SJCRH30 (cell line): Measurements from ENCODE around the gene TNS2. TPM values are rescaled to one million over a fixed set of nuclear protein-coding genes. Genes with fewer than 3 reads are reported as not detected.
"Not testable (repeated sequence)": the region's sequence is repeated elsewhere in the genome, so short reads cannot be mapped to it uniquely, and the experiment has no call there.

ENCODE experiments used
- DNase-seq, 2 experiments: peaks; one replicate each; pipeline ENCODE4 v3.0.0-alpha.2; 2015 to 2020
- H3K27ac ChIP-seq: fragments of 250-450 bp; sonication (Bioruptor Pico); 2 replicates; pipeline ENCODE4 v1.5.1; 2020; ENCODE audit warnings: mild to moderate bottlenecking, moderate library complexity
- H3K27me3 ChIP-seq: fragments of 250-450 bp; sonication (Bioruptor Pico); 2 replicates; pipeline ENCODE4 v1.5.1; 2020; ENCODE audit warnings: mild to moderate bottlenecking, moderate library complexity
- H3K36me3 ChIP-seq: fragments of 250-450 bp; sonication (Bioruptor Pico); 2 replicates; pipeline ENCODE4 v1.5.1; 2020; ENCODE audit warnings: mild to moderate bottlenecking, moderate library complexity
- H3K4me1 ChIP-seq: fragments of 250-450 bp; sonication (Bioruptor Pico); 2 replicates; pipeline ENCODE4 v1.5.1; 2020; ENCODE audit warnings: mild to moderate bottlenecking, moderate library complexity
- H3K4me3 ChIP-seq: fragments of 250-450 bp; sonication (Bioruptor Pico); 2 replicates; pipeline ENCODE4 v1.5.1; 2020; ENCODE audit warnings: mild to moderate bottlenecking, moderate library complexity
- H3K9me3 ChIP-seq: fragments of 250-450 bp; sonication (Bioruptor Pico); replicated peaks from 2 replicates; pipeline ENCODE4 v1.5.1; 2020; ENCODE audit warnings: mild to moderate bottlenecking, moderate library complexity
- total RNA-seq: library from RNA; depleted of rRNA; stranded (reverse); fragments of >200 nt; shearing (Covaris generic); gene quantifications from 2 replicates; pipeline ENCODE4 v1.2.3, GENCODE V29; 2014

The TNS2 gene
- total RNA-seq, 1 experiment from 2014 or later = 16.1 TPM

DNA sequence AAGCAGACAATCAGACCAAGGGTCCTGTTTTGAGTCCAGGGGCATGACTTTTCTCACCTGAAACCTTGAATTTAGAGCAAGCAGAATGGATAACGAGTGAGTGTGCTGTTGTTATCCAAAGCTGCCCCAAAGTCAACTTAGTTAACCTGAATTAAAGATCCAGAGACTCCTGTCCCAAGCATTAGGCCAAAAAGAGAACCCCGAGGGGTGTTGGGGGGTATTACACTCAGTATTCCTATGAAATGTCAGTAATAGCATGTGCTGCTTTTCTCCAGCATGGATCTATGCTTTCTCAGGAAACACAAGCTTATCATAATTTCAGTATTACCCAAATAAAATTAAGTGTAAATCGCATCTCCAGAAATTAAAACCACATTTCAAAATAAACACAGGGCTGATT lies 24.6 kb upstream of the TNS2 start:
- no peaks in the 10 kb centered on the region for H3K9me3 ChIP-seq
- no peaks in the 10 kb centered on the region for H3K4me1 ChIP-seq
- H3K27ac ChIP-seq = no peak overlapping the region
- no peaks in the 10 kb centered on the region for H3K27me3 ChIP-seq
- no peak for DNase-seq
- H3K4me3 ChIP-seq = no peak overlapping the region
- peaks cover 91% of the 10 kb centered on the region for H3K36me3 ChIP-seq

GRCh38 chr12:53027014-53027413 lies 22.9 kb upstream of the TNS2 start:
- H3K4me3 ChIP-seq, DNase-seq, H3K27ac ChIP-seq, H3K27me3 ChIP-seq, H3K9me3 ChIP-seq, H3K4me1 ChIP-seq: not testable (repeated sequence)
- H3K36me3 ChIP-seq = peaks cover 91% of the 10 kb centered on the region

DNA sequence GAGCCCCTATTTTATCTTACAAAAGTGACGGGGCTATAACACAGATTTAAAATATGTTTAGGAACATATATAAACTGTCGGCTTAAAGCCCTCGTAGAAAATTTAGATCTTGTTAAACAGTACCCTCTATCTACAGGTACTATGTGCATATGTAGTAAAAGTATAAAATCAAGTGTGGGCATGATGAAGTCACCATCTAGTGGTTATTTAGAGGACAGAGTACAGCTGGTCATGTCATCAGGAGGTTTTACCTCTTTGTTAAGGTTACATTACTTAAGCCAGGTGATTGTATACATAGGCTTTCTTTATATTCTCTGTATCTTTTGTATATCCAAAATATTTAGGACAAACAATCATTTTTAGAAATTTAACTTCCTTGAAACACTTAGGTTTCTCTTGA lies 18.2 kb upstream of the TNS2 start:
- Histone ChIP-seq H3K4me1 (no peaks in the 10 kb centered on the region), H3K27ac (no peak overlapping the region), H3K9me3 (no peaks in the 10 kb centered on the region), H3K27me3 (no peaks in the 10 kb centered on the region), H3K36me3 (peaks cover 85% of the 10 kb centered on the region), H3K4me3 (no peak overlapping the region)
- DNase-seq = no peak

DNA sequence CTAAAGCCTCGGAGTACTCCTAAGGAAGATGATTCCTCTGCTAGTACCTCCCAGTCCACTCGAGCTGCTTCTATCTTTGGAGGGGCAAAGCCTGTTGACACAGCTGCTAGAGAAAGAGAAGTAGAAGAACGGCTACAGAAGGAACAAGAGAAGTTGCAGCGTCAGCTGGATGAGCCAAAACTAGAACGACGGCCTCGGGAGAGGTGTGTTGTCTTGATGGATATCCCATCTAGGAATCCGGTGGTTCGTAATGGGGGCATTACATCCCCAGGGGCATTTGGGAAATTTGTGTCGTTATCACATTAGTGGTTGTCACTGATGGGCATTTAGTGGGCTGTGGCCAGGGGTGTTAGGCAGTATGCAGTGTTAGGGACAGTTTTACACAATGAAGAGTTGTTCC lies 16.0 kb upstream of the TNS2 start:
- H3K9me3 ChIP-seq, H3K27ac ChIP-seq, H3K4me3 ChIP-seq, H3K4me1 ChIP-seq, H3K27me3 ChIP-seq, DNase-seq: not testable (repeated sequence)
- H3K36me3 ChIP-seq = peaks cover 88% of the 10 kb centered on the region

- H3K27ac ChIP-seq = no peak overlapping the region
- H3K27me3 ChIP-seq = no peaks in the 10 kb centered on the region
- DNase-seq = no peak
- H3K9me3 ChIP-seq = no peaks in the 10 kb centered on the region
- peaks cover 88% of the 10 kb centered on the region for H3K36me3 ChIP-seq
- no peak overlapping the region for H3K4me3 ChIP-seq
- no peaks in the 10 kb centered on the region for H3K4me1 ChIP-seq
These were observed 15.4 kb upstream of the TNS2 start for GRCh38 chr12:53034459-53034858.

DNA sequence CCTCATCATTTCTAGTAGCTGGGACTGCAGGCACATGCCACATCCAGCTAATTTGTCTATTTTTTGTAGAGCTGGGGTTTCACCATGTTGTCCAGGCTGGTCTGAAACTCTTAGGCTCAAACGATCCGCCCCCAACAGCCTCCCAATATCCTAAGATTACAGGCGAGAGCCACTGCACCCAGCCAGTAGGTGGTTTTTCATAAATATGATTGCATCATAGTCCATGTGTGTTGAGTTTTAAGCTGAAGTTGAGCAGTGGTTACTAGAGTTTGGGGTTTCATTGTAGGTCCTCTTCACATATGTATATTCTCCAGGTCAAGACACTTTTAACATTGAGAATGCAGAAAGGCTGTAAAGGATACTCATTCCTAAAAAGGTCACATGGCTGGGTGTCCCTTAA lies 13.1 kb upstream of the TNS2 start:
- H3K27ac ChIP-seq = no peak overlapping the region
- no peak for DNase-seq
- no peak overlapping the region for H3K4me3 ChIP-seq
- H3K27me3 ChIP-seq = no peaks in the 10 kb centered on the region
- H3K9me3 ChIP-seq = no peaks in the 10 kb centered on the region
- H3K4me1 ChIP-seq = no peaks in the 10 kb centered on the region
- H3K36me3 ChIP-seq = peaks cover 75% of the 10 kb centered on the region

DNA sequence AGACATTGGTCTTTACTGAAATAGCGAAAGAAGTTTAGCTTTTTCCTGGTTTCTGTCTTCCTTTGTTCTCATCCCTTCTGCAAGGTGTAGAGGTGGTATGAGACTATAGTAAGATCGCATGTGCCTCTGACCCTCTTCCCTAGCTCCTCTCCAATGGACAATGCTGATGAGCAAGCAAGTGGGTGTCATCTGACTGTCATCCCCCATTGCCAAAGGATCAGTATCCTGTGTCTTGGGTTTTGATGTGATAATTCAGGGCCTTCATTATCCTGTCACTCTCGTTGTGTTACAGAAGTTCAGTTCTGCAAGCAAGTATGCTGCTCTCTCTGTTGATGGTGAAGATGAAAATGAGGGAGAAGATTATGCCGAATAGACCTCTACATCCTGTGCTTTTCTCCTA lies 10.0 kb upstream of the TNS2 start:
- H3K36me3 ChIP-seq = peaks cover 54% of the 10 kb centered on the region
- no peak overlapping the region for H3K4me3 ChIP-seq
- no peak for DNase-seq
- H3K9me3 ChIP-seq = no peaks in the 10 kb centered on the region
- no peaks in the 10 kb centered on the region for H3K27me3 ChIP-seq
- no peak overlapping the region for H3K27ac ChIP-seq
- H3K4me1 ChIP-seq = no peaks in the 10 kb centered on the region; the same call in 1 of the 2 replicates

GRCh38 chr12:53042607-53043454 lies 7.0 kb upstream of the TNS2 start:
- Histone ChIP-seq H3K4me3 (no peak overlapping the region), H3K4me1 (peaks cover 2% of the 10 kb centered on the region; the same call in 1 of the 2 replicates), H3K36me3 (peaks cover 30% of the 10 kb centered on the region), H3K27me3 (no peaks in the 10 kb centered on the region), H3K27ac (no peak overlapping the region), H3K9me3 (no peaks in the 10 kb centered on the region)
- DNase-seq = no peak

DNA sequence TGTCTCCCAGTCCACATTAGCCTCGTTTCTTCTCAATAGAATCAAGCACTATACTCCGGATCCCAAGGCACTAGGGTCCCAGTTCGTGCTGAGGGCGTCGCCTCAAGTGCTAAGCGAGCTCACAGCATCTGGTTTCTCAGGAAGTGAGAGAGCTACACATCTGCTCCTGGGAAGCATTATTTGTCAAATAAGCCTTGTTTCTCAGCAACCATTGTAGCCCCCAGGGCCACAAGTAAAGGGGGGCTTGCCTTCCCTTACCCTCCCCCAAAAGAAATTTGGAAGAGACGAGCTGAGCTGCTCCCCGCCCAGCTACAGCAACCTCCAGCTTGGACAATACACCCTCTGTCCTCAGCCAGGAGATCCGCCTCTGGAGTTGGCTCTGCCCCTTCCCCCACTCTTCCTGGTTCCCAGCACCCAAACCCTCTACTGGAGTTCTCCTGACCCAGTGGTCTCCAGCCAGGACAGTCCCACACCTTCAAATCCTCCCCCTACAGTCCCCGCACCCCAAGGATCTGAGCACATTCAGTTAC lies 5.7 kb upstream of the TNS2 start:
- DNase-seq = no peak
- Histone ChIP-seq H3K36me3 (peaks cover 17% of the 10 kb centered on the region), H3K4me1 (peaks cover 15% of the 10 kb centered on the region), H3K27ac (no peak overlapping the region), H3K4me3 (no peak overlapping the region), H3K27me3 (no peaks in the 10 kb centered on the region), H3K9me3 (no peaks in the 10 kb centered on the region)

DNA sequence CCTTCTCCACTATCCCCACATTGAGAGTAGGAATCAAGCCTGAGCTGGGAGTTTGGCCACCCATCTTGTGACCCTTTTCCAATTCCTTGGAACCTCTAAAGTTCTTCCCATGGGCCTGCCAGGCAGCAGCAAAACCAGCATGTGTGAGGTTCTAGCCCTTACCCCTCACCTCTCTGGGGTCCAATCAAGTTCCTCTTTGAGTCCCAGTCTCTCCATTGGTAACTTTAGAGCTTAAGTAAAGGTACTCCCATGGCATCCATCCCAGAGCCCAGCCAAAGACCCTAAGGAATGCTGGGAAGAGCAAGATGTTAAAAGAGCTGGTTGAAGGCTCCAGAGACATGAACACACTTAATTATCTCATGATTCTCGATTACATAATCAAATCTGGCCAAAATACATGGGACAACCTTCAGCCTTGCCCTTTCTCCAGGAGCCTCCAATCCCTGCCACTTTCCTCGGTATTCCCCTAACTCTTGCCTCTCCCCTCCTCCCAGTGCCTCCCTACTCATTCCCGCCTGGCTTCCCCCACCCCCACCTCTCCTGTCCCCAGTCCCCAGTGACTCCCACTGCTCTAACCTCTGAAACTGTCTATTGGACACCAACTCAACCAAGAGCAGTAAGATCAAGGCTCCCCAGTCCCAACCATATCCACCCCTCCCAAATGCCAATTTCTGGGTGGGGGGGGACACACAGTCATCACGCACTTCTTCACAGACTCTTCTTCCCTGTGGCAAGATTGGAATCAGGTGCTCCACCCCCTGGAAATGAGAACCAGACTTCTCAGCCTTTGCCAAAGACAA lies 4.8 kb upstream of the TNS2 start:
- Histone ChIP-seq H3K4me3 (no peak overlapping the region), H3K27me3 (no peaks in the 10 kb centered on the region), H3K27ac (no peak overlapping the region), H3K36me3 (peaks cover 8% of the 10 kb centered on the region; the same call in 1 of the 2 replicates), H3K9me3 (no peaks in the 10 kb centered on the region), H3K4me1 (peaks cover 19% of the 10 kb centered on the region)
- DNase-seq = no peak

- peaks cover 21% of the 10 kb centered on the region for H3K4me1 ChIP-seq
These were observed 4.2 kb upstream of the TNS2 start for GRCh38 chr12:53045696-53046045.

GRCh38 chr12:53046655-53047220 lies 3.1 kb upstream of the TNS2 start:
- H3K4me1 ChIP-seq = peaks cover 30% of the 10 kb centered on the region
- DNase-seq = peak; percentile 82 to 84
- H3K36me3 ChIP-seq = peaks cover 8% of the 10 kb centered on the region; the same call in 1 of the 2 replicates
- peak overlapping the region; percentile 64 for H3K4me3 ChIP-seq
- H3K9me3 ChIP-seq = no peaks in the 10 kb centered on the region
- H3K27ac ChIP-seq = peak overlapping the region; percentile 61
- H3K27me3 ChIP-seq = no peaks in the 10 kb centered on the region

More at GRCh38 chr12:53045696-53046045, 4.2 kb upstream of the TNS2 start:
- Histone ChIP-seq H3K9me3 (no peaks in the 10 kb centered on the region), H3K36me3 (peaks cover 8% of the 10 kb centered on the region; the same call in 1 of the 2 replicates), H3K27ac (no peak overlapping the region), H3K27me3 (no peaks in the 10 kb centered on the region), H3K4me3 (peak overlapping the region; percentile 64; the same call in 1 of the 2 replicates)
- no peak for DNase-seq

DNA sequence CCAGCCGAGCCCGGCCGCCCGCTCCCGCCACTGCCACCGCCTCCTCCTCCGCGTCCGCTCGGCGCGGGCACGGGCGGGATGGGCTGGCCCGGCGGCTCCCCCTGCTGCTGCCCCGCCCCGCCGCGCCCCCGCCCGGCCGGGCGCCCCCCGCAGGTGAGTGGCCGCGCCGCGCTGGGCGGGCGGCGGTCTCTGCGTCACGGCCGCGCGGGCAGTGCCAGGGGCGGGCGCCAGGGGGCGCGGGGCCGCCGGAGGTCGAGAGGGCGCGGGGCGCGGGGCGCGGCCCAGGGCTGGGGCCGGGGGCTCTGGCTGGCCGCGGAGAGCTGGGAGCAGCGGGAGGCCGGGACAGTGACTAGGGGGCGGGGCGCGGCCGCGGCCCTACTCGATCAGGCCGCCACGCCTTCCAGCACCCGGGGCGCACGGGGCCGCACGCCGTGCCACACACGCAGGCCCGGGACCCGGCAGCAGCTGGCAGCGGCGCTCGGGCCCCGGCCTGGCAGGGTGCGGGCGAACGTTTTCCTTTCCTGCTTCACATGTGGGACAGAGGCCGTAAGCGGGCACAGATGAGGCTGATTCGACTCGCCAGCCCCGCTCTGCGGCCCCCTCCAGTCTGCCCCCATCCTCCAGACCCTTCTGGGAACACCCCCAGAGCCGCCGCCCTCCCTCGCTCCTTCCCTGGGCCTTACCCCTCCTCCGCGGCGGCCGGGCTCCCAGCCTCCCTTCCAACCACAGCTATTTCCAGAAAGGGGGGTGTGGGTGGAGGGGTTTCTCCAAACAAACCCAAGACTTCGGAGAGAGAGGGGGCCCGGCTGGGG lies 2.4 kb upstream of the TNS2 start:
- no peaks in the 10 kb centered on the region for H3K9me3 ChIP-seq
- no peaks in the 10 kb centered on the region for H3K27me3 ChIP-seq
- peaks cover 6% of the 10 kb centered on the region; the same call in 1 of the 2 replicates for H3K36me3 ChIP-seq
- peak overlapping the region; percentile 62 for H3K27ac ChIP-seq
- peak; percentile 66 to 69 for DNase-seq
- H3K4me1 ChIP-seq = peaks cover 36% of the 10 kb centered on the region
- peak overlapping the region; percentile 64 for H3K4me3 ChIP-seq
